ENCODE data around the gene VAV2. TPM values are rescaled to one million over a fixed set of nuclear protein-coding genes. Genes with fewer than 3 reads are reported as not detected.

VAV2 gene
- total RNA-seq, 1 donor from 2014 or later = 7.6 TPM

DNA sequence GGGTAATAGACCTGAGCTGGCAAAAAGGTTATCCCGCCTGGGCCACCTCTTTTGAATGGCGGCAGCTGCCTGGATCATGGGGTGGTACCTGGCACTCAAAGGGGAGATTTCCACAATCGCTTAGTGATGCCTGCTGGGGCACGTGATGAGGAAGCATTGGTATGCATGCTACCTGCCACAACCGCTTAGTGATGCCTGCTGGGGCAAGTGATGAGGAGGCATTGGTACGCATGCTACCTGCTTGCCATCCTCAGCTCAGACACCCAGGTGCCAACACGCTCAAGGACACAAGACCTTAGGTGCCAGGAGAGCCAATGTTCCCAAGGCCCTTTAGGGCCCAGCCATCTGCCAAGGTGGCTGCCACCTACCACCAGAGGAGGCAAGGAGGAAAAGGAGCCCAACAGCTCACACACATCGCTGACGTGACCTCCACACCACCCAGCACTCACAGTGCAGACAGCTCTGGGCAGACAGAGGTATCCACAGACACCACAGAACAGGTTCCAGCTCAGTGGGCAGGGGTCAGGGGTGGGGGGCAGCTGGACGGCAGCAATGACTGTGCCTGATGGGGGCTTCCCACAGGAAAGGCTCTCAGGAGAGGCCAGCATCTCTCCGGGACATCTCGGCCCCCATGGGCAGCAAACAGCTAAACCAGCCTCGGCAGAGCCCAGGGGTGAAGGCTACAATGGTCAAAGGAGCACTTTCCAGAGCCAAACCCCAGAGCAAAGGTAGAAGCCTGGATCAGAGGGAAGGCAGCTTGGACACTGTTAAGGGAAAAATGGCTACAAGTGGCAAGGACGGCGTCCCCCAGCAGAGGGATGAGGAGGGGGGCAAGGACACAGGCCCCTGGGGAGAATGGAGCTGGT lies 210.9 kb downstream of the VAV2 start:
- ATAC-seq = no peak
- peak; percentile 61 for DNase-seq (ENCODE audit: missing footprints)
- intact Hi-C loops (cut with DNase I) = loop anchor here (5.0 kb wide), 1 partner anchor 316 kb away; no protein-coding TSS in a partner anchor

GRCh38 chr9:133780404-133780945 lies 211.6 kb downstream of the VAV2 start:
- ATAC-seq (no peak), DNase-seq (ENCODE audit: missing footprints) (peak; percentile 39)
- intact Hi-C loops (cut with DNase I) = loop anchor here (5.0 kb wide), 1 partner anchor 317 kb away; no protein-coding TSS in a partner anchor

DNA sequence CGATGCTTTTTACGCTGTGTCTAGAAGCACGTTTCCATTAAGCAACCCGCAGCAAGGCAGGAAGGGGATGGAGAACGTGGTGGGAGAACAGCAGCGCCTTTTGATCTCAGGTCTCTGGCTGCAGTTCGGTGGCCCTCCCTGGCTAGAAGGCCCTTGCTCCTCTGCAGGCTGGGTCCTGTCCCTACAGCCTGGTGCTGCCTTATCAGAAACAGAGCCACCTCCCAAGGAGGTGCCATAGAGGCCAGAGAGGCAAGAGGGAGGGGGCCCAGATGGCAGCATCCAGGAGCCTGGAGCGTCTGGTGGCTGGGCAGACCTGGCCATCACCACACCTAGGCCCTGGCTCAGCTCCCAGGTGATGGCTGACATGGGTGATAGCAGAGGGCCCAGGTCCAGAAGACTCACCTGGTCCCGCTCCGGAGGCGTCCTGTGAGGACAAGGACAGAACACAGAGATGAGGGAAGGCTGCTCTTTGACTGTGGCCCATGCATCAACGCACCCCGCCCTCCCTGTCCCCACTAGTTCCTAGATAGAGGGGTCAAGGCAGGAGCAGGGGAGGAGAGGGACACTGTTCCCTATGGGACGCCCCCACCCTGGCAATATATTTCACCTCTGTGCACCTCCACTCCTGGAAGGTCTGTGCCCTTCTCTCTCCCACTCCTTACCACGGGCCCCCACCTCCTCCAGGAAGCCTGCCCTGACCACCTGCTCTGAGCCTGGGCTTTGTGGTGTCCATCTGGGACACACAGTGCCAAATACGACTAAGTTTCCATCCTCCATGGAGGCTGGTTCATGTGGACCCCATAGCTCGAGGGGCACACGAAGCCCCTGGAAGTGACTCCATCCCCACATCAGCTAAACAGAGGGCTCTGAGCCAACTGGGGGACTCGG lies 212.4 kb downstream of the VAV2 start:
- no peak for ATAC-seq
- intact Hi-C loops (cut with DNase I) = loop anchor here (5.0 kb wide), 1 partner anchor 318 kb away; no protein-coding TSS in a partner anchor
- DNase-seq (ENCODE audit: missing footprints) = peak; percentile 49

GRCh38 chr9:133779081-133779480 lies 213.0 kb downstream of the VAV2 start:
- ATAC-seq (no peak), DNase-seq (ENCODE audit: missing footprints) (peak; percentile 26)
- intact Hi-C loops (cut with DNase I) = no loop called here

DNA sequence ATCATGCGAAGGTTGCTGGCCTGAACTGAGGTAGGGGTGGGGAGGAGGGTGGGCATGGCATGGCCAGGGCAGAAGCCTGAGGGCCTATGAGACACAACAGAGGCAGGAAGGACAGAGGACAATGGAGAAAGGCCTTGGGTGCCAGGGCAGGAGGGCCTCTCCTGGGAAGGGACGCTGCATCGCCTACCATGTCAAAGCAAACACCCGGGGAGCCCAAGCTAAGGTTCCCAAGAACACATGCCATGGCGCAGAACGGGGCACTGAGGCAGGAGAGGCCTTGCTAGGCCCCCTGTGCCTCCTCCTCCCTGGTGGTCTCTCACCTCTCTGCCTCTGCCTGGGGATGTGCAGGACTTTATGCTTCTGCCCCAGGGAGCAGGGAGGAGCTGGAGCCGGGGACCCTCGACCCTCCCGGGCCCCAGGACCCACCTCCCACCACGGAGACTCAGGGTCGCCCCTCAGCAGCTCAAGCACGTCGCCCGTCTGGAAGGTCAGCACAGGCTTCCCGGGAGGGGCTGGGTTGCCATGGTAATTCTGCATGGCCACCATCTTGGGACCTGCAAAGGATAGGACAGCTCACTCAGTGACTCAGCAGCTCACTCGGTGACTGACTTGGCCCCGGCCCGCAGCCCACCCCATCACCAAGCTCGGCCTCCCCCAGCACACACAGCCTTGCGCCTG lies 213.6 kb downstream of the VAV2 start:
- DNase-seq (ENCODE audit: missing footprints) = peak; percentile 59
- ATAC-seq = no peak
- intact Hi-C loops (cut with DNase I) = no loop called here

GRCh38 chr9:133777871-133778270 lies 214.3 kb downstream of the VAV2 start:
- intact Hi-C loops (cut with DNase I) = no loop called here
- DNase-seq (ENCODE audit: missing footprints) (peak; percentile 54), ATAC-seq (no peak)

DNA sequence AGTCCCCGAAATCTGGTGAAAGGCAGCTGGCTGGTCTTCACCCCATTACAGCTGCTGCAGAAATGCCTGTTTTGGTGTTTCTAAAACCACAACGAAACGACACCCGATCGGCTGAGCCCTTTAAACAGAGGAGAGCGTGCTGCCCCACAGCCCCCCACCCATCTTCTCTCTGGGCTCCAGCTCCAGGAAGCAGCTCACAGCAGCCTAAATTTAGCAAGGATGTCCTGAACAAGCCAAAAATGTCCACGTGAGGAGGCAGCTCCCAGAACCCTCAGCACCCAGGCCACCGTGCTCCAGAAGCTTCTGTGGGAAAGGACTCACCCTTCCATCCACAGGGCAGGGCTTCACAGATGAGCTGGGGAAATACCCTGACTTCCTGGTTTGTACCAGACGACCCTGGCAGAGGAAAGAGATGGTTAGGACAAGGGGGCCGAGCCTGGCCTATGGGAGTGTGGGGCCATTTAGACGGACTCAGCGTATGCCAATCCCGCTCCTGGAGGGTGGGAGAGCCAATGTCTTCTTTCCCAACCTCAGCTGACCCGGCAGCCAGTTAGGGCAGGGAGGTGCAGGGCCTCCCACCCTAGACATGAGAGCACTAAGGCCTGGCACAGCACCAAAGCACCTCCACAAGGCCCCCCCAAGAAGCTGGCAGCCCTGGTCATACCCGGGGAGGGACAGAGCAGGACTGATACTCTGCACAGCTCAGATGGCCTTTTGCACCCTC lies 214.9 kb downstream of the VAV2 start:
- ATAC-seq = no peak
- DNase-seq (ENCODE audit: missing footprints) = peak; percentile 28
- intact Hi-C loops (cut with DNase I) = no loop called here

DNA sequence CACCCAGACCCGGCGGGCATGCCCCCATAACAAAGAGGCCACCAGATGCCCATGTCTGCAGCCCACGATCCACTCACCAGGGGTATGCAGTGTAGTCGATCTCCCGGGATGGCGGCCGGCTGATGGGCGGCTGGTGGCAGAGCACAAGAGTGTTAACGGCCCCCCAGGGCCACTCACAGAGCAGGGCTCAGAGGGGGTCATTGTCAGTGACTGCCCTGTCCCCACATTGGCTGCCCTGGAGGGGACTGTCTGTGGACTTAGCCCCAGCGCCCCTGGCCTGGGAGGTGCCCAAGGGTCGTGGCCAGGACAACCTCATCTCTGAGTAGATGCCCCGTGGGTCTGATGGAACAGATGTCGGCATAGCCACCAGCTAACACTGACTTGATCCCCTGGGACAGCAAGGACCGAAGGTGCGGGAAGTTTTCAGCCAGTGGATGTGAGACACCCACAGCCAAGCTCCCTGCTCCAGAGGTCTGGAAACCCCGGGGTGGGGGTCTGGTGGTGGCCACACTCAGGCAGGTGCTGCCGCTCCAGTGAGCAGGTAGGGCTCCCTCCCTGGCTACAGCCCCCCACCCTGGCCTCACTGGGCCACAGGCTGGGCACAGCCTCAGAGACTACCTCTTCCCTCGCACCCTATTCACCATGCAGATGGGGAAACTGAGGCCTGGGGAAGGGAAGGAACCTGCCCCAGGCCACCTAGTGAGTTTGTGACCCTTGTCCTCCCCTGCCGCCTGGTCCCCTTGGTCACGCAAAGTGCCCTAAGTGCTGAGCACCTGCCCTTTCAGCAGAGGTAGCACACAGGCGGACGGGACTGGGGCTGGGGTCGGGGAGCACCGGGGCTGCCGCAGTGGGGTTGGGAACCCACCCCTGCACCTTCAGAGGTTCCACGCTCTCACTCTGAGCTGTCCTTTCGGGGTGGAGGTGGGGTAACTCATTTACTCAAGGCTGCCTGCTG lies 215.9 kb downstream of the VAV2 start:
- intact Hi-C loops (cut with DNase I) = no loop called here
- ATAC-seq (no peak), DNase-seq (ENCODE audit: missing footprints) (peak; percentile 67)

DNA sequence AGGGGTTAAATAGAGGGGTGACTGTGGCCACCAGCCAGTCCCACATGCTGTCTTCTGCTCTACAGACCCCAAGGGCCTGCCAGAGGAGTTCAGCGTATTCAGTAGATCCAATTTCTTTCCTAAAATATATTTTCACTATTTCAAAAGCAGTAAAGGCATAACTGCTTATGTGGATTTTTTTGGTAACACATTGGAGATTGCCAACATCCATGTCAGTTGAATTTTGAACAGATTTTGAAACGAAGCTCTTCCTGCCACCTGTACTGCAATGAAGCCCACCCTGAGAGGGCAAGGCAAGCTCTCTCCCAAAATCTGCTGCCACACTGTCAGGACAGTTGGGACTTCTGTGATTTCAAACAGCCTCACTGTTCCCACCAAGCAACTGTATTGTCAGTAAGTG lies 216.8 kb downstream of the VAV2 start:
- ATAC-seq (no peak), DNase-seq (ENCODE audit: missing footprints) (peak; percentile 51)
- intact Hi-C loops (cut with DNase I) = no loop called here

- intact Hi-C loops (cut with DNase I) = no loop called here
- DNase-seq (ENCODE audit: missing footprints) = peak; percentile 55
- ATAC-seq = no peak
Observed at GRCh38 chr9:133774799-133775198, 217.3 kb downstream of the VAV2 start.

DNA sequence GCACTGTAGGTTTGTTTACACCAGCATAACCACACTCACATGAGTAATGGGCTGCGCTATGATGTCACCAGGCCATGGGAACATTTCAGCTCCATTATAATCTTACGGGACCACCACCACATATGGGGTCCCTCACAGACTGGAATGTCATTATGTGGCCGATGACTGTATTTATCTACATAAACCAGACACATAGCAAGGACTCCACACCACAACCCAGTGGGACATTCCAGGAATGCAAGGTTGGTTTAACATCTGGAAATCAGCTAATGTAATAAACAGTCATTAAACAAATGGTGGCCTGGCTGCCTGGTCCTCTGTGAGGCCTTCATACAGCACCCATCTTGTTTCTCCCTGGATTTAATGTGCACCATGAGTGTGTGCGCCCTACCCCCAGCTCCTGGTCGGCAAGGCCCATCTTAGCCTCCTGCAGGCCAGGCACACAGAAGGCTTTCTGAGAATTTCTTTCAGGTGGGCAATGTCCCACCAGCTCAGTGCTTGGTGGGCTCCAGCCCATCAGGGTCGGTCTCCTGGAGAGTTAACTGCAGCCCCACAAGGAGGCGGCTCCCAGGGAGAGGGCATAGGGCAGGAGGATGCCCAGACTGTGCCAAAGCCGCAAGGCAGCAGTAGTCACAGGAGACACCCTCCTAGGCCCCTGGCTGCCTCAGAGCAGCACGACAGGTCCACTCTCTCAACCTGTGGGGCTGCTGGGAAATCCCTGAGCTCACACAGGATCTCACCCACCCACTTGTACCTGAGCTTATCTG lies 218.1 kb downstream of the VAV2 start:
- intact Hi-C loops (cut with DNase I) = no loop called here
- ATAC-seq (no peak), DNase-seq (ENCODE audit: missing footprints) (peak; percentile 8)

GRCh38 chr9:133772581-133772980 lies 219.5 kb downstream of the VAV2 start:
- ATAC-seq = no peak
- peak; percentile 35 for DNase-seq (ENCODE audit: missing footprints)
- intact Hi-C loops (cut with DNase I) = no loop called here

DNA sequence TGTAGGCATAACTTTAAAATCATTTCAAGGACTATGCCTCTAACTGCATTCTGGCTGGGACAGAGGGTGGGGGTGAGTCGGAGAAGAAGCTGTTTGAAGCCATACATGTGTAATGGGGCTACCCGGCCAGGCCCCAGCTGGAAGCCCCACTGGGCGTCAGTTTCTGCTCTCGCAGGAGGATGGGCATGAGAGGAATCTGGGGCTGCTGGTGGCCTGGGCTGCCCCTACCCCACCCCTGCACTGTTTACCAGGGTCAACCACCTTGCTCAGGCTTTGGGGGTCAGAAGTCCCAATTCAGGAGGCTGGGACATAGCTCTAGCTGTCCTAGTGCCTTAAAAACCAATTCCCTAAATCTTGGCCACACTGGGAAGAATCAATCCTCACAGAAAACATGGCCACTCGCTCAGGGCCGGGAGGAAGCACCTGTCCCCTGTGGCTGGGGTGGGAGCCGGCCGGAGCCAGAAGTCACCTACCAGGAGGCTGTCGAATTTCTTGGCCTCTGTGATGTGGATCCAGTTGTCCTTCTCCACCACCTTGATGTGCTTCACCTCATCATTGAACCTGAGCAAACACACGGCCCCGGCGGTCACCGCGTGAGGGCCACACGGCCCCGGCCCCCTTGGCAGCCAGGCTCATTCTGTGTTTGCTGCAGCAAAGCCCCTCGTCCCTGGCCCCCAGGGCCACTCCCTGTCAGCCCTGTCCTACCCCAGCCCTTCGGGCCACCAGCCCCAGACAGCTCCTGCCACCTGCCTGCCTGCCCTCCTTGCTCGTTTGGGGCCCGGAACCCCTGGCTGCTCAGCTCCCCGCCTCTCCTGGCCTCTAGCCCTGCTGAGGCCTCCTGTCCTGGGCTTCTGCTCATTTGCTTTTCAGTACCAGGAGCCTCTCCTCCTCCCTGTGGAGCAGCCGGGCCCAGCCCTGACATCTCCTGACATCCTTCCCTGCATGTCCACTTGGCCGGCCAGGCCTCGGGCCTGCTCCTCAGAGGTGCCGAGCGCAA lies 220.3 kb downstream of the VAV2 start:
- ATAC-seq (no peak), DNase-seq (ENCODE audit: missing footprints) (peak; percentile 44)
- intact Hi-C loops (cut with DNase I) = no loop called here

DNA sequence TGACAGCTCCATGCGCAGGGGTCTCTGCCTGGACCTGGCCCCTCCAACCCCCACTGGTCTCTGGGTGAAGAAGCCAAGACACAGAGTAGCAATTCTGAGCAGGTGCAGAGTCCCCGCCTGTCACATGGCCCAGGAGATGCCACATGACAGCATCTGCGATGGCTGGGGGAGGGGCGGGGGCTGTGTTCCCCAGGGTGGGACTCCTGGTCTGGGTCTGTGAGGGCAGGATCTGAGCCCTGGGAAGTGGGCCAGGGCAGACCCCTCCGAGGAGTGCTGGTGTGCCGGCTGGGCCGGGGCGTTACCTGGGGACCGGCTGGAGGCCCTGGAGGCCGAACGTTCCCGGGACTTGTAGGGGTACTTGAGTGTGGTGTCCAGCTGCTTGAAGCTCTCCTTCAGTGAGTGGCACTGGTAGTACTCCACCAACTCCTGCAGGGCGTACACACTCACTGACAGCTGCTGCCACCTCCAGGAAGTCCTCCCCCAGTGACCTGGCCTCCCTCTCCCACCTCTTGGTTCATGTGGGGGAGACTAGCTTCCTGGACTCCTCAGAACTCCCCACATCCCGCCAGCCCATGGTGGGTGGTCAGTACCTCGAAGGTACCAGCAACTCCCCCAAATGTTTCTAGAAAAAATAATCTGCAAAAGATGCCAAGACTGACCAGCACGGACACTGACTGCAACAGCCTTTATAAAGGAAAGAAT lies 221.9 kb downstream of the VAV2 start:
- intact Hi-C loops (cut with DNase I) = no loop called here
- ATAC-seq (no peak), DNase-seq (ENCODE audit: missing footprints) (peak; percentile 60)

Data from Right ventricle myocardium inferior (tissue), 1 donor.